Mesothelial cell of epicardium (in vitro differentiated cells): ENCODE results near the gene CNTFR. TPM values are rescaled to one million over a fixed set of nuclear protein-coding genes. Genes with fewer than 3 reads are reported as not detected.
A peak's percentile ranks its signal among the peaks of the same experiment; 100 is the strongest.

Source experiments
- DNase-seq, 2 experiments: peaks; one replicate each; pipeline ENCODE4 v3.0.0; 2021; ENCODE audit warnings: low spot score in 2 of 2; ENCODE audit not compliant: unreplicated experiment in 2 of 2
- H3K27ac Mint-ChIP-seq: 2 replicates; pipeline ENCODE4 v1.8.0; 2021; ENCODE audit warnings: mixed read lengths
- H3K27me3 Mint-ChIP-seq: 2 replicates; pipeline ENCODE4 v1.8.0; 2021; ENCODE audit warnings: low read depth, mixed read lengths
- H3K36me3 Mint-ChIP-seq: 2 replicates; pipeline ENCODE4 v1.8.0; 2021; ENCODE audit warnings: mixed read lengths
- H3K4me1 Mint-ChIP-seq: 2 replicates; pipeline ENCODE4 v1.8.0; 2021; ENCODE audit warnings: mixed read lengths
- H3K4me3 Mint-ChIP-seq: 2 replicates; pipeline ENCODE4 v1.8.0; 2021; ENCODE audit warnings: mild to moderate bottlenecking, moderate library complexity, mixed read lengths
- H3K9me3 Mint-ChIP-seq: 2 replicates; pipeline ENCODE4 v1.8.0; 2021; ENCODE audit warnings: mixed read lengths
- total RNA-seq: library from RNA; stranded (reverse); gene quantifications from 3 replicates; pipeline ENCODE4 v1.2.1, GENCODE V29; 2021
- TF ChIP-seq, protein P1 (sequence below): fragments of 200-600 bp; sonication (generic); IDR thresholded peaks from one replicate; pipeline ENCODE4 v1.5.0; 2021; ENCODE audit warnings: antibody characterized with exemption; ENCODE audit not compliant: unreplicated experiment

Gene CNTFR
- total RNA-seq, 1 donor from 2014 or later, result 28.9 TPM

DNA sequence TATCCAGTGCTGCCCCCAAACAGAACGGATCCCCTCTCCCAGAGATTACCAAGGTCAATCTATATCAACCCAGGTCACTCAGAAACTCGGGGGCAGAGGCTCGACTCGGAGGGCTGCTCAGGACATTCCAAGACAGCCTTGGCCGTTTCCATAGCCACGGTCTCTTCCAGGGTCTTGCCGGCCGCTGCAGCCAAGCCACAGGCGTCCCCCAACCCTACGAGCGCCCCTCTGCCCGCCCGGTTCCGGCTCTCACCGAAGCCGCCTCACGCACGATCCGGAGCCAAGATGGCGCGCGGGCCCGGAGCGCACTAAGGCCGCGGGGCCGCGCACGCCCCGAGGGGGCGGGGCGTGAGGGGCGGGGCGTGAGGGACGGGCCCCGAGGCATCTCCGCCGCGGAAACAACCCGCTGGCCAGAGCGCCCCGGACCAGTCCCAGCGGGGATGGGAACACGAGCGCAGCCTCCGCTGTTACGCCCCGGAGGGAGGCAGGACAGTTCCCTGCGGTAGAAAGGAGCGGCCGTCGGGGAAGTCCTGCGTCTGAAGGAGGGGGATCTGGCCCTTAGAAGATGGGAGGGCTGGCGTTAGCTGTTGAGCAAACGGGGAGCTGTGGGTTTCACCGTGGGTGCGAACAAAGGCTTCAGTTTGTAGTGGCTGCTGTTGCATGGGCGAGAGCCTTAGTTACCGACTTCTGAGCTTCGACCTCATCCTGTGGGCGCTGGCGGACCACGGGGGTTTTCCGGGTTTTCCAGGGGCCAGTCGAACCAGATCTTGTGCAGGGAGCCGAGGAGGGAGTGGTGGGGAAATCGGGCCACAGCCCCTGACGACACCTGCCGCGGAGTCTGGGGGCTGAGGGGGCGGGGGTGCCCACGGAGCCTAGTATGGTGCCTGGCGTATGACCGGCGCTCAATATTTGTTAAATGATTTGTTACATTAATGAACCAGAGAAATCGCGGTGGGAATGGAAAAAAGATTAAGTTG lies 22.6 kb upstream of the CNTFR start, which contains the start of gene RPP25L:
RPP25L (minus strand) TSS at position 287 of the 977 bp plus-strand sequence. CDS start 801 bp downstream, outside the sequence.
- H3K4me3 Mint-ChIP-seq, result peak within 1 kb of the TSS; percentile 75
- H3K9me3 Mint-ChIP-seq, result no peaks in the 10 kb centered on the region
- DNase-seq, result peak; percentile 79 to 88
- H3K36me3 Mint-ChIP-seq, result peaks cover 11% of the 10 kb centered on the region
- H3K27ac Mint-ChIP-seq, result peak within 1 kb of the TSS; percentile 95
- H3K27me3 Mint-ChIP-seq, result no peaks in the 10 kb centered on the region
- H3K4me1 Mint-ChIP-seq, result peaks cover 25% of the 10 kb centered on the region
- TF ChIP-seq, protein P1, sequence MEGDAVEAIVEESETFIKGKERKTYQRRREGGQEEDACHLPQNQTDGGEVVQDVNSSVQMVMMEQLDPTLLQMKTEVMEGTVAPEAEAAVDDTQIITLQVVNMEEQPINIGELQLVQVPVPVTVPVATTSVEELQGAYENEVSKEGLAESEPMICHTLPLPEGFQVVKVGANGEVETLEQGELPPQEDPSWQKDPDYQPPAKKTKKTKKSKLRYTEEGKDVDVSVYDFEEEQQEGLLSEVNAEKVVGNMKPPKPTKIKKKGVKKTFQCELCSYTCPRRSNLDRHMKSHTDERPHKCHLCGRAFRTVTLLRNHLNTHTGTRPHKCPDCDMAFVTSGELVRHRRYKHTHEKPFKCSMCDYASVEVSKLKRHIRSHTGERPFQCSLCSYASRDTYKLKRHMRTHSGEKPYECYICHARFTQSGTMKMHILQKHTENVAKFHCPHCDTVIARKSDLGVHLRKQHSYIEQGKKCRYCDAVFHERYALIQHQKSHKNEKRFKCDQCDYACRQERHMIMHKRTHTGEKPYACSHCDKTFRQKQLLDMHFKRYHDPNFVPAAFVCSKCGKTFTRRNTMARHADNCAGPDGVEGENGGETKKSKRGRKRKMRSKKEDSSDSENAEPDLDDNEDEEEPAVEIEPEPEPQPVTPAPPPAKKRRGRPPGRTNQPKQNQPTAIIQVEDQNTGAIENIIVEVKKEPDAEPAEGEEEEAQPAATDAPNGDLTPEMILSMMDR, result no peak

DNA sequence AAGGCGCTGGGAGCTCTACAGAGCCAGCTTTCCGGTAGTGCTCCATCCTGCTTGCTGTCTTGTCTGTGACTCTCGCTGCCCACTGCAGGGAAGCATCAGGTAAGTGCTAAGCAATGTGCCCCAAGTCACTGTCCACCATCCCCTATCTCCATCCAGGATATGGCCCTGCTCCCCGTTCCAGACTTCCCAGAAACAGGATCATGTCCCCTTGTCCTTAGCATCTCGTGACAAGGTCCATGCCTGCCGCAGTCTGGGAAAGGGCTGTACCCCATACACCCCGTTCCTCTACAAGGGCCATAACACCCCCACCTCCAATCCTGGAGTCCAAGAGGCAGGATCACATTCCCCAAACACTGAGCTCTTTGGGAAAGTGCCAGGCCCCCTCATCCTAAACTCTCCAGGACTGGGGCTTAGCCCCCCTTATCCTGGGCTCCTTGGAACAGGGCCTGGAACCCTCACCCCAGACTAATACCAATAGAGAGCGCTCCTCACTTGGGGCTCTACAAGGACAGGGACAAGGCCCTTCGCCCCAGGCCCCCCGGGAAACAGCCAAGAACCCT lies 21.8 kb upstream of the CNTFR start:
- no peaks in the 10 kb centered on the region for H3K9me3 Mint-ChIP-seq
- H3K36me3 Mint-ChIP-seq, result peaks cover 6% of the 10 kb centered on the region
- H3K27me3 Mint-ChIP-seq, result no peaks in the 10 kb centered on the region
- DNase-seq, result no peak
- peak overlapping the region; percentile 75 for H3K4me3 Mint-ChIP-seq
- H3K4me1 Mint-ChIP-seq, result peaks cover 25% of the 10 kb centered on the region
- TF ChIP-seq, protein P1, result no peak
- peak overlapping the region; percentile 95 for H3K27ac Mint-ChIP-seq

DNA sequence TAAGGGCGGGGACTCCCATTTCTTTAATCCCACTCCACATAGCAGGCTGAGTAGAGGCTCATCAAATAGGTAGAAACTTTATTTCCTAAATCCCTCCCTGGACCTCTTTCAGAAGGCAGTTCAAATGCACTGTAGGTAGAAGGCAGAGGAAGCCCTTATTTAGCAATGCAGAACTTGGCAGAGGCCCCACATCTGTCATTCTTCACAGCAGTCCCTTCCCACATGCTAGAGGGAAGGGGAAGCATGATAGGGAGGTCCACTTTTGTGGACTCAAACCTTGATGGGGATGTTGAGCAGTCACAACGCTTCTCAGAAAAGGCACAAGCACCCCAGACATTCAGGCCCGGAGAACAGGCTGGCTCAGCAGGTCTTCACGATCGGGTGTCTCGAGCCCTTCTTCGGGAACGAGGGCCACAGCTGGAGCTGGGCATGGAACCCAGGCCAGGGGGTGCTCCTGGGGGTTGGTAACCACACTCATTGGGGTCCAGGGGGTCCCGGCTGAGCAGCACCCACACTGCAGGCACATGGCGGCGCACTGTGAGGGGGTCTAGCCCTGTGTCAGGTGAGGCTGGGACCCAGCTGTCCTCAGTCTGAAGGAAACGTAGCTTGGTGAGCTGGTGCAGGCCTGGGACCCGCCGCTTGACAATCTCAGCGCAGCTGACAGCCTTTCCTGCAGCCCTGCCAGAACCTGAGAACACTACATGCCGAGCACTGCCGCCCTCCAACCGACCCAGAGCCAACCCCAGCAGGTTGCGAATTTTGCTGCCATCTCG lies 21.1 kb upstream of the CNTFR start:
- no peak overlapping the region for H3K27ac Mint-ChIP-seq
- no peak for DNase-seq
- peak overlapping the region; percentile 75 for H3K4me3 Mint-ChIP-seq

DNA sequence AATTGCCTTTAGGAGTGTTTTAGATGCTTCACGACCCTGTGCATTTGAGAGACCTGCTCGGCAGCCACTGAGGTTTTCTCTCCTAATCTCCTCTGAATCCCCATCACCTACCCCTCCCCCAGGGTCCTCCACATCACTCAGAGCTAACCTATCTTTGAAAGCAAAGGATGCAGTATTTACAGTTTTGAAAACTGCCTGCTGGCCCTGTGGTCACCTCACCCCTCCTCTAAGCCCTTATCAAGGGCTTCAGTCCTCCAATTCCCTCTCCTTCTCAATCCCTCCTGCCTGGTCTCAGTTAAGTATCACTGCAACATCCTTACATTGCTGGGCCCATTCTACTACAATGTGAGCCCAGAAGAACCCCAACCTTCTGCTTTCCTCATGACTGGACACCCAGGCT lies 17.8 kb upstream of the CNTFR start:
- no peak for DNase-seq
- Mint-ChIP-seq H3K27ac (no peak overlapping the region), H3K36me3 (no peaks in the 10 kb centered on the region), H3K9me3 (no peaks in the 10 kb centered on the region), H3K4me1 (peaks cover 15% of the 10 kb centered on the region), H3K4me3 (no peak overlapping the region), H3K27me3 (peaks cover 13% of the 10 kb centered on the region)
- TF ChIP-seq, protein P1, result no peak

More for the DNA sequence above, 21.1 kb upstream of the CNTFR start:
- H3K27me3 Mint-ChIP-seq, result no peaks in the 10 kb centered on the region
- H3K36me3 Mint-ChIP-seq, result peaks cover 2% of the 10 kb centered on the region
- no peaks in the 10 kb centered on the region for H3K9me3 Mint-ChIP-seq
- TF ChIP-seq, protein P1, result no peak
- H3K4me1 Mint-ChIP-seq, result peaks cover 25% of the 10 kb centered on the region

DNA sequence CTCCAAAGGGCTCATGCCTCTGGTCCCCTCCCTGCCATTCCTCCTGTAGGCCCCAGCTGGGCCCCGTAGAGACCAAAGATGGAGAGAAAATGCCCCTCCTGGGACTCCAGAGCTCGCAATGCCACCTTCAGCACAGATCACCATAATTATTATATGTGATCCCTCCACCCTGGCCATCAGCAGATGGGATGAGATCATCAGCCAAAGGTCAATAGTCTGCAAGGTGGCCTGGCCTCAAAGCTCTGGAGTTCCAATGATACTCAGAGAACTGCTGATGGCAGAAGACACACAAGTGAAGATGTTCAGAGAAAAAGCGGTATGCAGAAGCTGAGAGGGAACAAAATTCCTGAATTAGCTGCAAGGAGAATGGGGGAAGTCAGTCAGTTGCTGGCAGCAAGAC lies 17.4 kb upstream of the CNTFR start:
- DNase-seq, result no peak
- Mint-ChIP-seq H3K27me3 (peaks cover 13% of the 10 kb centered on the region), H3K4me3 (no peak overlapping the region), H3K9me3 (no peaks in the 10 kb centered on the region), H3K4me1 (peaks cover 14% of the 10 kb centered on the region), H3K36me3 (no peaks in the 10 kb centered on the region), H3K27ac (no peak overlapping the region)
- TF ChIP-seq, protein P1, result no peak
